ENCODE data around the gene CTNS. TPM values are rescaled to one million over a fixed set of nuclear protein-coding genes. Genes with fewer than 3 reads are reported as not detected.

Gene CTNS
- total RNA-seq, 1 experiment from 2014 or later: 7.9 TPM

DNA sequence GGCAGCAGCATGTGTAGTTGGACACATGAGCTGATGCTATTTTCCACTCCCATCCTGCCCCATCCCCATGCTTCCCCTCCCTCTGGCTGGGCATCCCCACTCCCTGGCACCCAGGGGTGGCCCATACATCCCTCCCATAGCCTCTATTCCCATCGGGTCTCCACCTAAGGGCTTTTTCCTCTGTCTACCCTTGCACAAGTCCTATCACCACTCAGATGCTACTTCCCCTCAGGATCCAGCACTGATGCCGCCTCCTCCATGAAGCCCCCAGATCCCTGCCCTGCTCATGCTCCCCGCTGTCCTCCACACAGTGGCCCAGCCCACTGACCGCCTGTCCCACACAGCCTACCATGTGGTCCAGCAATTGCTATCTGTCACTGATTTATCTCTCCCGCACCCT lies 43.2 kb upstream of the CTNS start:
- Histone ChIP-seq H3K9me2 (ENCODE audit: insufficient read depth) (no peaks in the 10 kb centered on the region), H3K4me2 (ENCODE audit: low read length) (no peak overlapping the region), H3K4me1 (ENCODE audit: control insufficient read depth in 1 of 2, insufficient read depth in 2 of 2, low read length in 2 of 2) (no peaks in the 10 kb centered on the region), H3K27me3 (ENCODE audit: insufficient read depth, low read length) (no peaks in the 10 kb centered on the region), H3K27ac (ENCODE audit: low read depth, low read length) (no peak overlapping the region), H3K4me3 (replicated peaks in 1 of 2; ENCODE audit: low read depth in 1 of 2, low read length in 2 of 2) (no peak overlapping the region), H3K9me3 (ENCODE audit: control insufficient read depth in 1 of 2, insufficient read depth in 1 of 2, low read depth in 1 of 2, low read length in 2 of 2) (no peaks in the 10 kb centered on the region), H3K9ac (ENCODE audit: low read length) (no peak overlapping the region), H2AFZ (ENCODE audit: low read depth, low read length, poor library complexity, severe bottlenecking) (no peak overlapping the region), H4K20me1 (ENCODE audit: insufficient read depth) (no peaks in the 10 kb centered on the region), H3K79me2 (ENCODE audit: insufficient read depth, low read length) (no peaks in the 10 kb centered on the region), H3K36me3 (ENCODE audit: control insufficient read depth in 1 of 2, insufficient read depth in 2 of 2, low read length in 2 of 2) (no peaks in the 10 kb centered on the region; a peak in 1 of 4 replicates)
- no TSS peak for BruUV-seq (replicated peaks)
- ATAC-seq (no peak), DNase-seq (ENCODE audit: low read depth, low spot score) (no peak)
- TF ChIP-seq JUND (IDR thresholded peaks at IDR 0.05) (no peak), MAX (IDR thresholded peaks at IDR 0.05) (no peak), FOSL1 (IDR thresholded peaks at IDR 0.05; ENCODE audit: low read depth) (no peak), TCF7L2 (IDR thresholded peaks at IDR 0.05; ENCODE audit: borderline replicate concordance, extremely low read depth, insufficient read depth, insufficient read length) (no peak), POLR2A (IDR thresholded peaks at IDR 0.05; ENCODE audit: borderline replicate concordance, extremely low read depth, insufficient read depth, insufficient read length) (no peak), ZNF274 (IDR thresholded peaks at IDR 0.05; ENCODE audit: low read depth, low read length) (no peak), CBX3 (IDR thresholded peaks at IDR 0.05; ENCODE audit: low read depth) (no peak), EZH2phosphoT487 (IDR thresholded peaks at IDR 0.05; ENCODE audit: borderline replicate concordance) (no peak), EZH2 (IDR thresholded peaks at IDR 0.05) (no peak), RAD21 (IDR thresholded peaks at IDR 0.05; ENCODE audit: low read depth) (no peak), ELF1 (IDR thresholded peaks at IDR 0.05; ENCODE audit: borderline replicate concordance, low read depth) (no peak), SP1 (IDR thresholded peaks at IDR 0.05; ENCODE audit: low read depth) (no peak), ATF3 (IDR thresholded peaks at IDR 0.05) (no peak), POLR2AphosphoS5 (IDR thresholded peaks at IDR 0.05; ENCODE audit: low read depth, low read length) (no peak)
- TF ChIP-seq, protein P1, sequence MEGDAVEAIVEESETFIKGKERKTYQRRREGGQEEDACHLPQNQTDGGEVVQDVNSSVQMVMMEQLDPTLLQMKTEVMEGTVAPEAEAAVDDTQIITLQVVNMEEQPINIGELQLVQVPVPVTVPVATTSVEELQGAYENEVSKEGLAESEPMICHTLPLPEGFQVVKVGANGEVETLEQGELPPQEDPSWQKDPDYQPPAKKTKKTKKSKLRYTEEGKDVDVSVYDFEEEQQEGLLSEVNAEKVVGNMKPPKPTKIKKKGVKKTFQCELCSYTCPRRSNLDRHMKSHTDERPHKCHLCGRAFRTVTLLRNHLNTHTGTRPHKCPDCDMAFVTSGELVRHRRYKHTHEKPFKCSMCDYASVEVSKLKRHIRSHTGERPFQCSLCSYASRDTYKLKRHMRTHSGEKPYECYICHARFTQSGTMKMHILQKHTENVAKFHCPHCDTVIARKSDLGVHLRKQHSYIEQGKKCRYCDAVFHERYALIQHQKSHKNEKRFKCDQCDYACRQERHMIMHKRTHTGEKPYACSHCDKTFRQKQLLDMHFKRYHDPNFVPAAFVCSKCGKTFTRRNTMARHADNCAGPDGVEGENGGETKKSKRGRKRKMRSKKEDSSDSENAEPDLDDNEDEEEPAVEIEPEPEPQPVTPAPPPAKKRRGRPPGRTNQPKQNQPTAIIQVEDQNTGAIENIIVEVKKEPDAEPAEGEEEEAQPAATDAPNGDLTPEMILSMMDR (IDR thresholded peaks at IDR 0.05 in 2 of 3, conservative IDR thresholded peaks at IDR 0.05 in 1 of 3; ENCODE audit: borderline replicate concordance in 1 of 3, insufficient read depth in 1 of 3, low read depth in 2 of 3, low read length in 2 of 3): no peak
- TF ChIP-seq, protein P2, sequence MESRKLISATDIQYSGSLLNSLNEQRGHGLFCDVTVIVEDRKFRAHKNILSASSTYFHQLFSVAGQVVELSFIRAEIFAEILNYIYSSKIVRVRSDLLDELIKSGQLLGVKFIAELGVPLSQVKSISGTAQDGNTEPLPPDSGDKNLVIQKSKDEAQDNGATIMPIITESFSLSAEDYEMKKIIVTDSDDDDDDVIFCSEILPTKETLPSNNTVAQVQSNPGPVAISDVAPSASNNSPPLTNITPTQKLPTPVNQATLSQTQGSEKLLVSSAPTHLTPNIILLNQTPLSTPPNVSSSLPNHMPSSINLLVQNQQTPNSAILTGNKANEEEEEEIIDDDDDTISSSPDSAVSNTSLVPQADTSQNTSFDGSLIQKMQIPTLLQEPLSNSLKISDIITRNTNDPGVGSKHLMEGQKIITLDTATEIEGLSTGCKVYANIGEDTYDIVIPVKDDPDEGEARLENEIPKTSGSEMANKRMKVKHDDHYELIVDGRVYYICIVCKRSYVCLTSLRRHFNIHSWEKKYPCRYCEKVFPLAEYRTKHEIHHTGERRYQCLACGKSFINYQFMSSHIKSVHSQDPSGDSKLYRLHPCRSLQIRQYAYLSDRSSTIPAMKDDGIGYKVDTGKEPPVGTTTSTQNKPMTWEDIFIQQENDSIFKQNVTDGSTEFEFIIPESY (IDR thresholded peaks at IDR 0.05; ENCODE audit: extremely low read depth, insufficient replicate concordance, low read length): no peak
- POLR2A ChIA-PET: no interaction called here
- RAD21 ChIA-PET (ENCODE audit: low non-redundant PET in 1 of 2, low total read pairs in 2 of 2, uncharacterized antibody in 2 of 2, unreplicated experiment in 2 of 2): interaction anchor here in 1 of 2 experiments (0.7 kb wide), 1 partner anchor 41 kb away, joined by 7 read pairs; no protein-coding TSS in a partner anchor
- intact Hi-C loops (cut with micrococcal nuclease): no loop called here
- CTCF ChIA-PET: no interaction called here

Data from HCT116 (cell line).